ENCODE measurements around the gene PTPRT.

DNA sequence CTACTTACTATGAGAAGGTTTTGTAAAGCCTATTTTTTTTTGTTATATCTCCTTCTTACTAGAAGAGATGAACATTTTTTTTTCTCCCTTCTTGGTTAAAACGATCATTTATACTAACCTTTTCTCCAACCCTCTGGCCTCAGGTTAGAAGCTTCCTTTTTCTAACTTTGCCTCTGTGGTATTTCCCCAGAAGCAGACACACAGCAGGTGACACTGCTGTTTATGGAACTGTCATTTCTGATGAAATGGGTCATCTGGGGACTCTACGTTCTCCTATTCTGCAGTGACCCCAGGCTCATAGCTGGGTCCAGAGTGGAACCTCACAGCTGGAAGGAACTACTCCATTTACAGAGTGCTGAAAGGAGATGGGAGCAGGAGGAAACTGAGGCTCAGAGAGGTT lies 825.3 kb downstream of the PTPRT start:
- TF ChIP-seq, protein P1, sequence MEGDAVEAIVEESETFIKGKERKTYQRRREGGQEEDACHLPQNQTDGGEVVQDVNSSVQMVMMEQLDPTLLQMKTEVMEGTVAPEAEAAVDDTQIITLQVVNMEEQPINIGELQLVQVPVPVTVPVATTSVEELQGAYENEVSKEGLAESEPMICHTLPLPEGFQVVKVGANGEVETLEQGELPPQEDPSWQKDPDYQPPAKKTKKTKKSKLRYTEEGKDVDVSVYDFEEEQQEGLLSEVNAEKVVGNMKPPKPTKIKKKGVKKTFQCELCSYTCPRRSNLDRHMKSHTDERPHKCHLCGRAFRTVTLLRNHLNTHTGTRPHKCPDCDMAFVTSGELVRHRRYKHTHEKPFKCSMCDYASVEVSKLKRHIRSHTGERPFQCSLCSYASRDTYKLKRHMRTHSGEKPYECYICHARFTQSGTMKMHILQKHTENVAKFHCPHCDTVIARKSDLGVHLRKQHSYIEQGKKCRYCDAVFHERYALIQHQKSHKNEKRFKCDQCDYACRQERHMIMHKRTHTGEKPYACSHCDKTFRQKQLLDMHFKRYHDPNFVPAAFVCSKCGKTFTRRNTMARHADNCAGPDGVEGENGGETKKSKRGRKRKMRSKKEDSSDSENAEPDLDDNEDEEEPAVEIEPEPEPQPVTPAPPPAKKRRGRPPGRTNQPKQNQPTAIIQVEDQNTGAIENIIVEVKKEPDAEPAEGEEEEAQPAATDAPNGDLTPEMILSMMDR (IDR thresholded peaks at IDR 0.05; ENCODE audit: borderline replicate concordance, extremely low read depth, low read length, poor library complexity, severe bottlenecking), result no peak
- no peak for TF ChIP-seq EZH2 (IDR thresholded peaks at IDR 0.05; ENCODE audit: borderline replicate concordance, low read depth, low read length, severe bottlenecking)
